Upper lobe of right lung (tissue), 1 donor: ENCODE measurements around the gene TTN. TPM values are rescaled to one million over a fixed set of nuclear protein-coding genes. Genes with fewer than 3 reads are reported as not detected.

Experiments used
- ATAC-seq: fragments of 200-7000 bp; cut with Tn5 transposase; one replicate; pipeline ENCODE4 v1.9.1; 2020; ENCODE audit warnings: mild to moderate bottlenecking, moderate library complexity
- DNase-seq: peaks from one replicate; pipeline ENCODE4 v3.0.0-alpha.2; 2020
- H3K27ac ChIP-seq: fragments of 200-600 bp; one replicate; pipeline ENCODE4 v1.8.0; 2022
- H3K27me3 ChIP-seq: fragments of 200-600 bp; one replicate; pipeline ENCODE4 v1.8.0; 2022; ENCODE audit warnings: mild to moderate bottlenecking
- H3K36me3 ChIP-seq: fragments of 200-600 bp; one replicate; pipeline ENCODE4 v1.8.0; 2022
- H3K4me1 ChIP-seq: fragments of 200-600 bp; one replicate; pipeline ENCODE4 v1.8.0; 2022
- H3K4me3 ChIP-seq: fragments of 200-600 bp; one replicate; pipeline ENCODE4 v1.8.0; 2022; ENCODE audit warnings: mild to moderate bottlenecking
- H3K9me3 ChIP-seq: fragments of 200-600 bp; one replicate; pipeline ENCODE4 v1.8.0; 2022
- intact Hi-C: fragments of 100-400 bp; cut with DNase I; formaldehyde crosslinking; loops from one replicate; pipeline ENCODE4 v1.11.0; 2022
- total RNA-seq: library from RNA; stranded (reverse); fragmentation: NEBNext Ultra II Directional; extraction: Animal tissue kit (Norgen Biotek cat#: 25700); gene quantifications from one replicate; pipeline ENCODE4 v1.2.1, GENCODE V29; 2021
- TF ChIP-seq, protein P1 (sequence below): fragments of 200-600 bp; IDR thresholded peaks from one replicate; pipeline ENCODE4 v1.8.0; 2022; ENCODE audit warnings: antibody characterized with exemption
- donor health status: DM: no; HTN: yes; CAD: no; lungs with severe emphysema.

The TTN gene
- total RNA-seq, 1 donor from 2014 or later, result 19.6 TPM

DNA sequence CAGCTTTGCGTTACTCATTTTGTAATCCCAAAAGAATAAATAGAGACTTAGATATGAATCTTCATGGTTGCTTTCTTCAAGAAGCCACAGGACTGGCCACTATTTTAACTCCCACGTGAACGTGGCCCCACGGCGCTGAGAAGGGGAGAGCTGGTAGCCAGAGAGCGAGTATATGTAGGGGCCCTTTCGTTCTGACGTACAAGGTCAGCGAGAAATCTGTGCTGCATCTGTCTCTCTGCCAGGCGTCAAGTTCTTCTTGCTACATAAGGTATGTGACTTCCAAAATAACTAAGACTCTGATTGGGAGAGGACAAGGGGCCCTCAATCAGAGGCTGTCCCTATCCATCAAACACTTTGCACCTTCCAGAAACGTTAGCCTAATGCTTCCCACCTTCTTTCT is 177.8 kb downstream of the TTN start:
- no peak overlapping the region for H3K27ac ChIP-seq
- ATAC-seq (no peak), DNase-seq (no peak)
- H3K4me1 ChIP-seq, result peaks cover 3% of the 10 kb centered on the region
- H3K9me3 ChIP-seq, result no peaks in the 10 kb centered on the region
- H3K4me3 ChIP-seq, result no peak overlapping the region
- H3K36me3 ChIP-seq, result no peaks in the 10 kb centered on the region
- intact Hi-C loops, result no loop called here
- no peaks in the 10 kb centered on the region for H3K27me3 ChIP-seq
- TF ChIP-seq, protein P1, sequence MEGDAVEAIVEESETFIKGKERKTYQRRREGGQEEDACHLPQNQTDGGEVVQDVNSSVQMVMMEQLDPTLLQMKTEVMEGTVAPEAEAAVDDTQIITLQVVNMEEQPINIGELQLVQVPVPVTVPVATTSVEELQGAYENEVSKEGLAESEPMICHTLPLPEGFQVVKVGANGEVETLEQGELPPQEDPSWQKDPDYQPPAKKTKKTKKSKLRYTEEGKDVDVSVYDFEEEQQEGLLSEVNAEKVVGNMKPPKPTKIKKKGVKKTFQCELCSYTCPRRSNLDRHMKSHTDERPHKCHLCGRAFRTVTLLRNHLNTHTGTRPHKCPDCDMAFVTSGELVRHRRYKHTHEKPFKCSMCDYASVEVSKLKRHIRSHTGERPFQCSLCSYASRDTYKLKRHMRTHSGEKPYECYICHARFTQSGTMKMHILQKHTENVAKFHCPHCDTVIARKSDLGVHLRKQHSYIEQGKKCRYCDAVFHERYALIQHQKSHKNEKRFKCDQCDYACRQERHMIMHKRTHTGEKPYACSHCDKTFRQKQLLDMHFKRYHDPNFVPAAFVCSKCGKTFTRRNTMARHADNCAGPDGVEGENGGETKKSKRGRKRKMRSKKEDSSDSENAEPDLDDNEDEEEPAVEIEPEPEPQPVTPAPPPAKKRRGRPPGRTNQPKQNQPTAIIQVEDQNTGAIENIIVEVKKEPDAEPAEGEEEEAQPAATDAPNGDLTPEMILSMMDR, result no peak

DNA sequence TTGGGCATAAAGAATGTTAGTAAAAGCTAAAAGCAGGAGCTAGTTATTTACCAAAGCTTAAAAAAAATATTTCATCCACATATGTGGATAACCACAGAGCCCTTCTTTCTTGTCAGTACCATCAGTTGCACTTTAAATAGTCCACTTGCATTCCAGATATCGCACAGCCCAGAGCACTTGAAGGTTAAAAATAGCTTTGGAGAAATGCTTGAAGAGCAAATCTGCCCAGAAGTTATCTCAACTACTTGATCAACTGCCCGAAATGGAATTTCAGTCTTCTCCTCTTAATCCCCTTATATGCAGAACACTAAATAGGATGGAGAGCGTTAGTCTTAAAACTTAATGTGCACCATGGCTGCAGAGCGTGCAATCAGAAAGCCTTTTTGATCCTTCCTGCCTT is 178.6 kb downstream of the TTN start:
- peaks cover 3% of the 10 kb centered on the region for H3K4me1 ChIP-seq
- ATAC-seq (no peak), DNase-seq (no peak)
- intact Hi-C loops, result no loop called here
- H3K27ac ChIP-seq, result no peak overlapping the region
- H3K4me3 ChIP-seq, result no peak overlapping the region
- H3K9me3 ChIP-seq, result no peaks in the 10 kb centered on the region
- TF ChIP-seq, protein P1, result no peak
- no peaks in the 10 kb centered on the region for H3K36me3 ChIP-seq
- H3K27me3 ChIP-seq, result no peaks in the 10 kb centered on the region

DNA sequence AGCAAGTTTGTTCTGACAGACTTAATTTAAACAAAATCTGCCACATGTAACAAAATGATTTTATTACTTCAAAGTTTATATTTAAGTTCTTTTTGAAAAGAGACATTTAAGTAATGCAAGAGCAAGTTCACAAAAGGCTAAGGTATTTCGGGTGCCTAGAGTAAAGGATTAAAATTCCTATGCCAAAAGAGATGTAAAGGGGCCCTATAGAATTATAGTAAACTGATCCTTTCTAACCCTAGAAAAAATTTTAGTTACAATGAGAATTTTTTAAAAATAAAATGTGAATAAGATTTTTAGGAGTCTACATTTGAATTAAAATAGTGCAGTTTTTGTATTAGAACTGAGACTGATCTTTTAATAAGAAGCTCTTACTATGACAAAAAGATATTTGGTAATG is 179.8 kb downstream of the TTN start:
- DNase-seq (no peak), ATAC-seq (no peak)
- peaks cover 3% of the 10 kb centered on the region for H3K4me1 ChIP-seq
- no peak overlapping the region for H3K4me3 ChIP-seq
- H3K27me3 ChIP-seq, result no peaks in the 10 kb centered on the region
- TF ChIP-seq, protein P1, result no peak
- no peaks in the 10 kb centered on the region for H3K36me3 ChIP-seq
- H3K27ac ChIP-seq, result no peak overlapping the region
- intact Hi-C loops, result no loop called here
- no peaks in the 10 kb centered on the region for H3K9me3 ChIP-seq

DNA sequence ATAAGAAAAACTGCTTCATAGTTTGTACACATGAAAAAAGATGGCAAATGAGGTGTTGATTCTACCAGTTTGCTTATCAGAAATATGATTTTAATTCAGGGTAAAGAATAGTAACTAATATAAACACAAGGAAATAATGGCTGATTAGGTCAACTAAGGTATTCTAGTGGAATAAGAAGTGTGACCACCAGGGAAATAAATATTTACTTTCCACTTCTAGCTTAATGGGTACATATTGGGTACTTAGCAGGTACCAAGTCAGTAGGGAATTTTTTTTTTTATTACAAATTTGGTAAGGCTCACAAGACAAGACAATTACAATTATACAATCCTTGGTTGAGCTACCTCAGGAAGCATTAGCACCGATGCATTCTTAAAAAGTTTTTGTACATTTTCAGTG is 191.3 kb downstream of the TTN start:
- intact Hi-C loops, result no loop called here

DNA sequence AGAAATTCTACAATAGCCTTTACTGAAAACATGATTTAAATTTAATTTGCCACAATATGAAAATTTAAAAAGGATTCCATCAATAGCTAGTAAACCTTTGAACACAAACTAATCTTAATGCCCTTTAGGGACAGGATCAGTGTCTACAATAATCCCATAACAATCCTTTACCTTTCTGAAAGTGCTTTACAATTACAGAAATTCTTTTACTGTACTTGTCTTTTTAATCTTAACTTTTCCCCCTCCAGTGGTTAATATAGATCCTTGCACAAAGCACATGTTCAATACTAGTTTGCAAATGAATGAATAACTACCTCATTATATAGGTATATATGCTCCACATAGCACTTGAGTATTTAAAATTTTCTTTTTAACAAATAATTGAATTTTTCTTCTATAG is 204.3 kb downstream of the TTN start:
- no peak for ATAC-seq
- no peaks in the 10 kb centered on the region for H3K9me3 ChIP-seq

More for the DNA sequence above, 191.3 kb downstream of the TTN start:
- DNase-seq (no peak), ATAC-seq (no peak)
- TF ChIP-seq, protein P1, result no peak
- H3K4me1 ChIP-seq, result no peaks in the 10 kb centered on the region
- no peak overlapping the region for H3K27ac ChIP-seq
- H3K9me3 ChIP-seq, result no peaks in the 10 kb centered on the region
- peaks cover 14% of the 10 kb centered on the region for H3K36me3 ChIP-seq
- no peak overlapping the region for H3K4me3 ChIP-seq
- H3K27me3 ChIP-seq, result no peaks in the 10 kb centered on the region

DNA sequence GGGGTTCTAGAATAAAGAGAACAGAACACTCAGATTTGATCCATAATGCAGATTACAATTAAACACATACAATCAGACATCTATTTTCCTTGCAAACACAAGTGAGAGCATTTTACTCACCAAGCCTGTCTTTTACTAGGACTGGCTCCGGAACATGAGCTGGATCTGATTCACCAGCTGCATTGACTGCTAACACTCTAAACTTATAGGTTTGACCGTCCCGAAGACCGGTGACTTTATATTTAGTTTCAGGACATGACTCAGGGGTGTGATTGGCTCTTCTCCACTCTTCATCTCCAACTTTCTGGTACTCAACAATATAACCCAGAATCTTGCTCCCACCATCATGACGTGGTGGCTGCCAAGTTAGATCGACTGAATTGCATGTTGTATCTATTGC is 214.6 kb downstream of the TTN start:
- Histone ChIP-seq H3K4me1 (no peaks in the 10 kb centered on the region), H3K9me3 (no peaks in the 10 kb centered on the region), H3K27me3 (no peaks in the 10 kb centered on the region), H3K36me3 (peaks cover 26% of the 10 kb centered on the region), H3K27ac (no peak overlapping the region), H3K4me3 (no peak overlapping the region)
- DNase-seq (no peak), ATAC-seq (no peak)
- TF ChIP-seq, protein P1, result no peak
- intact Hi-C loops, result no loop called here

More for the DNA sequence above, 204.3 kb downstream of the TTN start:
- no peaks in the 10 kb centered on the region for H3K27me3 ChIP-seq
- no peak for DNase-seq
- H3K36me3 ChIP-seq, result peaks cover 50% of the 10 kb centered on the region
- no peak overlapping the region for H3K27ac ChIP-seq
- no peak overlapping the region for H3K4me3 ChIP-seq
- intact Hi-C loops, result no loop called here
- no peaks in the 10 kb centered on the region for H3K4me1 ChIP-seq
- TF ChIP-seq, protein P1, result no peak
